Mesodermal cell (in vitro differentiated cells): ENCODE results near the gene NUDT8.

Source experiments
- H3K27ac ChIP-seq: 2 replicates; pipeline ENCODE4 v1.7.0; 2013; ENCODE audit warnings: mild to moderate bottlenecking, low read depth, low read length, moderate library complexity; ENCODE audit not compliant: severe bottlenecking
- H3K36me3 ChIP-seq: 2 replicates; pipeline ENCODE4 v1.7.1; 2013; ENCODE audit warnings: mild to moderate bottlenecking, low read length, moderate library complexity; ENCODE audit not compliant: control insufficient read depth, insufficient read depth
- H3K4me1 ChIP-seq: one replicate; pipeline ENCODE4 v1.7.1; 2013; ENCODE audit warnings: mild to moderate bottlenecking, low read length; ENCODE audit not compliant: insufficient read depth, control insufficient read depth, poor library complexity, severe bottlenecking
- H3K4me3 ChIP-seq: 2 replicates; pipeline ENCODE4 v1.7.0; 2013; ENCODE audit warnings: low read length, control low read depth, mild to moderate bottlenecking; ENCODE audit not compliant: insufficient read depth, poor library complexity, severe bottlenecking; ENCODE audit errors: extremely low read depth
- H3K9me3 ChIP-seq: 2 replicates; pipeline ENCODE4 v1.7.1; 2013; ENCODE audit warnings: mild to moderate bottlenecking, low read length, moderate library complexity; ENCODE audit not compliant: control insufficient read depth
- WGBS, 2 experiments: methylation state at CpG; one replicate each; pipeline ENCODE4 v1.1.5; 2013; ENCODE audit warnings: missing lambda C conversion rate in 2 of 2; ENCODE audit not compliant: insufficient coverage in 2 of 2; 5-methylcytosine and 5-hydroxymethylcytosine counted together

The NUDT8 gene

GRCh38 chr11:67584205-67584880 lies 45.4 kb downstream of the NUDT8 start:
- no peaks in the 10 kb centered on the region for H3K9me3 ChIP-seq
- H3K27ac ChIP-seq = peak overlapping the region; percentile 86
- H3K4me3 ChIP-seq = peak overlapping the region; percentile 74
- peaks cover 12% of the 10 kb centered on the region for H3K4me1 ChIP-seq
- 21% methylated on average over 13 to 17 of the region's 33 CpGs for WGBS, 2 experiments
- peaks cover 45% of the 10 kb centered on the region for H3K36me3 ChIP-seq

- no peaks in the 10 kb centered on the region for H3K9me3 ChIP-seq
- peak within 1 kb of the TSS; percentile 86 for H3K27ac ChIP-seq
- peak within 1 kb of the TSS; percentile 74 for H3K4me3 ChIP-seq
- H3K4me1 ChIP-seq = peaks cover 12% of the 10 kb centered on the region
- peaks cover 39% of the 10 kb centered on the region for H3K36me3 ChIP-seq
- 0% methylated on average over 41 to 60 of the region's 81 CpGs for WGBS, 2 experiments
Measured at GRCh38 chr11:67583247-67584204, 46.2 kb downstream of the NUDT8 start, which contains the start of gene GSTP1. GSTP1 (plus strand) TSS chr11:67583812; CDS start chr11:67583844, 32 bp downstream.

GRCh38 chr11:67582011-67582410 lies 47.7 kb downstream of the NUDT8 start:
- Histone ChIP-seq H3K4me1 (peaks cover 12% of the 10 kb centered on the region), H3K9me3 (no peaks in the 10 kb centered on the region), H3K36me3 (peaks cover 25% of the 10 kb centered on the region), H3K4me3 (no peak overlapping the region), H3K27ac (no peak overlapping the region)
- WGBS, 2 experiments = no CpG with 5 or more reads among the region's 4 CpGs

- 61 to 70% methylated on average over 9 to 10 of the region's 11 CpGs for WGBS, 2 experiments
- Histone ChIP-seq H3K9me3 (no peaks in the 10 kb centered on the region), H3K4me3 (no peak overlapping the region), H3K27ac (no peak overlapping the region), H3K4me1 (peaks cover 12% of the 10 kb centered on the region), H3K36me3 (peaks cover 20% of the 10 kb centered on the region)
Measured at GRCh38 chr11:67581469-67581868, 48.3 kb downstream of the NUDT8 start.

GRCh38 chr11:67577951-67578350 lies 51.8 kb downstream of the NUDT8 start:
- peaks cover 5% of the 10 kb centered on the region for H3K4me1 ChIP-seq
- H3K4me3 ChIP-seq = no peak overlapping the region
- H3K27ac ChIP-seq = no peak overlapping the region
- H3K9me3 ChIP-seq = no peaks in the 10 kb centered on the region
- WGBS, 2 experiments = 92 to 94% methylated on average over 6 of the region's 6 CpGs
- H3K36me3 ChIP-seq = no peaks in the 10 kb centered on the region
